ENCODE measurements around the gene ACSL5. TPM values are rescaled to one million over a fixed set of nuclear protein-coding genes. Genes with fewer than 3 reads are reported as not detected.

Gene ACSL5
- total and polyA plus RNA-seq, 2 of the 8 experiments (the other 6 are each of a cell fraction or from before 2014, with no cell fraction given): not detected

GRCh38 chr10:112365451-112365850, 8.5 kb upstream of the ACSL5 start:
- no peak overlapping the region for H3K14ac ChIP-seq (ENCODE audit: insufficient read length)
- DNase-seq (ENCODE audit: low read depth in 1 of 2, low spot score in 2 of 2) (no peak), FAIRE-seq (no peak)
- no peak overlapping the region for H3K4ac ChIP-seq (replicated peaks; ENCODE audit: insufficient read length, low read depth, low read length)
- WGBS, 2 experiments (ENCODE audit: extremely low coverage in 1 of 2, insufficient coverage in 1 of 2, insufficient read length in 1 of 2, insufficient replicate concordance in 2 of 2, low coverage in 1 of 2, low lambda C conversion rate in 2 of 2, missing lambda C conversion rate in 1 of 2): 91% methylated on average over 6 of the region's 6 CpGs; no CpG with 5 or more reads in 1 of the 2 experiments
- H2BK120ac ChIP-seq (replicated peaks; ENCODE audit: low read depth, low read length): no peak overlapping the region
- H2BK15ac ChIP-seq (ENCODE audit: low read length): no peak overlapping the region
- ChIA-PET CTCF (ENCODE audit: partially characterized antibody) (interaction anchor here (1.0 to 3.1 kb wide), 5 partner anchors 14 to 107 kb away, joined by 3 to 8 read pairs (median 6); no protein-coding TSS in a partner anchor), POLR2A (ENCODE audit: partially characterized antibody) (no interaction called here)
- H3K18ac ChIP-seq (ENCODE audit: extremely low read depth, low read length): no peak overlapping the region
- H4K91ac ChIP-seq (replicated peaks; ENCODE audit: insufficient read length, low read length): no peak overlapping the region
- no peak overlapping the region for H3K56ac ChIP-seq (replicated peaks; ENCODE audit: insufficient read length, low read depth, low read length)
- no peak overlapping the region for H2BK5ac ChIP-seq (ENCODE audit: low read depth, low read length)
- H2AFZ ChIP-seq (ENCODE audit: low read length): no peak overlapping the region
- no peak overlapping the region for H2AK5ac ChIP-seq (ENCODE audit: low read depth, low read length)
- H3K79me2 ChIP-seq (ENCODE audit: control insufficient read depth in 1 of 2, insufficient read depth in 2 of 2, low read length in 2 of 2): no peaks in the 10 kb centered on the region
- no peak overlapping the region for H3K27ac ChIP-seq (ENCODE audit: low read depth, low read length)
- no peaks in the 10 kb centered on the region for H3K79me1 ChIP-seq (ENCODE audit: low read depth, low read length)
- H3K4me2 ChIP-seq (ENCODE audit: insufficient read depth in 1 of 2, low read depth in 2 of 2, low read length in 2 of 2): no peak overlapping the region
- H4K5ac ChIP-seq (ENCODE audit: insufficient read length, low read depth, low read length): no peak overlapping the region
- H3K36me3 ChIP-seq (ENCODE audit: control insufficient read depth in 2 of 4, insufficient read depth in 4 of 4, low read length in 3 of 4): no peaks in the 10 kb centered on the region
- H4K20me1 ChIP-seq (replicated peaks in 1 of 2; ENCODE audit: control insufficient read depth in 1 of 2, insufficient read depth in 2 of 2, low read length in 2 of 2): no peaks in the 10 kb centered on the region
- H3K23ac ChIP-seq (ENCODE audit: insufficient read length): no peak overlapping the region
- H3K9me3 ChIP-seq (ENCODE audit: insufficient read depth in 2 of 2, low read depth in 1 of 2, low read length in 1 of 2): peaks cover 0 to 9% of the 10 kb centered on the region in 2 experiments; a peak in 1 of 4 replicates
- no peak overlapping the region for H3K9ac ChIP-seq (replicated peaks in 1 of 4; ENCODE audit: extremely low read depth in 1 of 4, low read depth in 3 of 4, low read length in 3 of 4)
- H3K23me2 ChIP-seq (ENCODE audit: low read depth, low read length): no peaks in the 10 kb centered on the region
- no peaks in the 10 kb centered on the region for H3K4me1 ChIP-seq (replicated peaks in 1 of 4; ENCODE audit: control insufficient read depth in 3 of 4, insufficient read depth in 4 of 4, low read length in 3 of 4)
- H3K27me3 ChIP-seq (replicated peaks in 1 of 4; ENCODE audit: control insufficient read depth in 3 of 4, extremely low read depth in 1 of 4, insufficient read depth in 3 of 4, low read length in 3 of 4): peaks cover 0 to 1% (median 0%) of the 10 kb centered on the region in 4 experiments; a peak in 3 of 7 replicates
- H2BK12ac ChIP-seq (ENCODE audit: low read depth, low read length): no peak overlapping the region
- no peak overlapping the region for H3K4me3 ChIP-seq (ENCODE audit: extremely low read depth in 1 of 4, insufficient read depth in 2 of 4, low read depth in 3 of 4, low read length in 4 of 4)
- no peak overlapping the region for H4K8ac ChIP-seq (ENCODE audit: extremely low read depth, insufficient read depth, low read length)
- no peak overlapping the region for H2BK20ac ChIP-seq (ENCODE audit: low read length)
- TF ChIP-seq POU5F1 (IDR thresholded peaks at IDR 0.05; ENCODE audit: low read depth, low read length): no peak
- no peak for TF ChIP-seq SP2 (IDR thresholded peaks at IDR 0.05; ENCODE audit: low read length)
- TF ChIP-seq TBP (IDR thresholded peaks at IDR 0.05; ENCODE audit: low read depth, low read length): no peak
- no peak for TF ChIP-seq SIRT6 (IDR thresholded peaks at IDR 0.05; ENCODE audit: low read length)
- TF ChIP-seq TAF1 (IDR thresholded peaks at IDR 0.05; ENCODE audit: low read depth, low read length): no peak
- no peak for TF ChIP-seq BCL11A (IDR thresholded peaks at IDR 0.05; ENCODE audit: low read depth in 2 of 2, low read length in 2 of 2)
- TF ChIP-seq SP4 (IDR thresholded peaks at IDR 0.05; ENCODE audit: low read length): no peak
- no peak for TF ChIP-seq GABPA (IDR thresholded peaks at IDR 0.05; ENCODE audit: borderline replicate concordance, insufficient read depth, low read length)
- no peak for TF ChIP-seq BACH1 (IDR thresholded peaks at IDR 0.05; ENCODE audit: low read length)
- TF ChIP-seq RNF2 (IDR thresholded peaks at IDR 0.05; ENCODE audit: borderline replicate concordance, low read depth, low read length, missing control alignments, poor library complexity, severe bottlenecking): no peak
- TF ChIP-seq EZH2 (IDR thresholded peaks at IDR 0.05; ENCODE audit: low read depth, low read length, severe bottlenecking): no peak
- no peak for TF ChIP-seq HDAC6 (IDR thresholded peaks at IDR 0.05; ENCODE audit: low read depth, low read length)
- no peak for TF ChIP-seq KDM1A (IDR thresholded peaks at IDR 0.05; ENCODE audit: borderline replicate concordance, low read length)
- no peak for TF ChIP-seq SP1 (IDR thresholded peaks at IDR 0.05; ENCODE audit: low read depth, low read length)
- TF ChIP-seq SRF (IDR thresholded peaks at IDR 0.05; ENCODE audit: low read depth, low read length): no peak
- no peak for TF ChIP-seq ZNF274 (IDR thresholded peaks at IDR 0.05; ENCODE audit: borderline replicate concordance, extremely low read depth, low read length)
